Measurements from ENCODE around the gene VAT1L.

VAT1L gene

GRCh38 chr16:77853161-77853560 lies 64.8 kb downstream of the VAT1L start:
- no peak for TF ChIP-seq CTCF (IDR thresholded peaks at IDR 0.05; ENCODE audit: low read depth, low read length)
- H3K4me3 ChIP-seq (ENCODE audit: low read depth, low read length), result no peak overlapping the region

- no peak for TF ChIP-seq CTCF (IDR thresholded peaks at IDR 0.05; ENCODE audit: low read depth, low read length)
- H3K4me3 ChIP-seq (ENCODE audit: low read depth, low read length), result no peak overlapping the region
These were observed 68.2 kb downstream of the VAT1L start for GRCh38 chr16:77856438-77857160.

GRCh38 chr16:77858060-77858459 lies 69.7 kb downstream of the VAT1L start:
- H3K4me3 ChIP-seq (ENCODE audit: low read depth, low read length), result no peak overlapping the region
- no peak for TF ChIP-seq CTCF (IDR thresholded peaks at IDR 0.05; ENCODE audit: low read depth, low read length)

- no peak for TF ChIP-seq CTCF (IDR thresholded peaks at IDR 0.05; ENCODE audit: low read depth, low read length)
- H3K4me3 ChIP-seq (ENCODE audit: low read depth, low read length), result no peak overlapping the region
These were observed 71.3 kb downstream of the VAT1L start for GRCh38 chr16:77859493-77860232.

- no peak overlapping the region for H3K4me3 ChIP-seq (ENCODE audit: low read depth, low read length)
- no peak for TF ChIP-seq CTCF (IDR thresholded peaks at IDR 0.05; ENCODE audit: low read depth, low read length)
These were observed 72.6 kb downstream of the VAT1L start for GRCh38 chr16:77860953-77861352.

- H3K4me3 ChIP-seq (ENCODE audit: low read depth, low read length), result no peak overlapping the region
- TF ChIP-seq CTCF (IDR thresholded peaks at IDR 0.05; ENCODE audit: low read depth, low read length), result no peak
These were observed 74.9 kb downstream of the VAT1L start for GRCh38 chr16:77863250-77863649.

GRCh38 chr16:77866752-77867151 lies 78.4 kb downstream of the VAT1L start:
- H3K4me3 ChIP-seq (ENCODE audit: low read depth, low read length), result no peak overlapping the region
- TF ChIP-seq CTCF (IDR thresholded peaks at IDR 0.05; ENCODE audit: low read depth, low read length), result no peak

Data from WI38 (cell line).